Prostate gland (tissue), 2 donors: Measurements from ENCODE around the gene C3orf20. TPM values are rescaled to one million over a fixed set of nuclear protein-coding genes. Genes with fewer than 3 reads are reported as not detected.

Experiments
- DNase-seq: peaks from one replicate; pipeline ENCODE4 v3.0.0-alpha.2; 2019; ENCODE audit warnings: low spot score
- H3K27ac ChIP-seq, 2 donors: fragments of 200-600 bp; sonication (generic); 2 replicates each; pipeline ENCODE4 v1.5.1; 2017 to 2019
- H3K27me3 ChIP-seq: fragments of 200-600 bp; sonication (generic); replicated peaks from 2 replicates; pipeline ENCODE4 v1.5.1; 2019; ENCODE audit not compliant: insufficient read depth
- H3K36me3 ChIP-seq, 2 donors: fragments of 200-600 bp; sonication (generic); 1 replicate in 1 of 2; 2 replicates in 1 of 2; pipeline versions ENCODE4 v1.5.1 to v1.8.1; 2017 to 2019
- H3K4me1 ChIP-seq: fragments of 200-600 bp; sonication (generic); replicated peaks from 2 replicates; pipeline ENCODE4 v1.5.1; 2019
- H3K4me3 ChIP-seq, 2 donors: fragments of 200-600 bp; sonication (generic); 2 replicates each; pipeline ENCODE4 v1.5.1; 2017 to 2019
- H3K9me3 ChIP-seq: fragments of 200-600 bp; sonication (generic); 2 replicates; pipeline ENCODE4 v1.5.1; 2017
- CTCF ChIP-seq, 4 experiments: fragments of 200-600 bp in 2 of 4; fragments of 450-650 bp in 2 of 4; sonication (generic) in 2 of 4; IDR thresholded peaks; 1 replicate in 3 of 4; 2 replicates in 1 of 4; pipeline ENCODE4 v1.5.1; 2016 to 2019; ENCODE audit warnings: antibody characterized with exemption in 4 of 4, mild to moderate bottlenecking in 2 of 4, moderate library complexity in 2 of 4
- POLR2A ChIP-seq: fragments of 450-650 bp; IDR thresholded peaks from one replicate; pipeline ENCODE4 v1.6.1; 2016; ENCODE audit warnings: antibody characterized with exemption, mild to moderate bottlenecking
- POLR2AphosphoS5 ChIP-seq: sonication (generic); formaldehyde crosslinking; IDR thresholded peaks from one replicate; pipeline ENCODE4 v1.6.1; 2017; ENCODE audit warnings: antibody characterized with exemption
- WGBS: methylation state at CpG from one replicate; pipeline ENCODE4 v1.1.5; 2018; 5-methylcytosine and 5-hydroxymethylcytosine counted together
- intact Hi-C: fragments of 100-400 bp; cut with DNase I; formaldehyde crosslinking; loops from one replicate; pipeline ENCODE4 v1.14.2; 2022
- total RNA-seq, 2 donors: library from RNA; depleted of rRNA; stranded (reverse); fragments of >200 nt; gene quantifications; one replicate each; pipeline ENCODE4 v1.1.0, GENCODE V29; 2016

Gene C3orf20
- total RNA-seq, 2 donors from 2014 or later = 0.28 TPM; not detected in 1

DNA sequence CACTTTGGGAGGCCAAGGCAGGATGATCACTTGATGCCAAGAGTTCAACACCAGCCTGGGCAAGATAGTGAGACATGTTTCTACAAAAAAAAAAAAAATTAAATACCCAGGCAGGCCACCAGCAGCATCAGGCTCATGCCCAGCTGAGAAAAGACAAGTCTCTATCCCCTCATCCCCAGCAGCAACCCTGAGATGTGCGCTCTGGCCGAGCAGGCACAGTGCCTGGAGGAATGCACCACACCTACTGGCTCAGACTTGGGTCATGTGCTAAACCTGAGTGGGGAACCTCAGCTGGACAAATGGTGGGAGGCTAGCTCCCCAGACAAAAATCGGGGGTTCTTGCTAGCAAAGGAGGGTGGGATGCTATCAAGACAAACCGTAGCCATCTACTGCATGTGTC lies 33.6 kb upstream of the C3orf20 start:
- TF ChIP-seq POLR2A (no peak), POLR2AphosphoS5 (no peak), CTCF (IDR thresholded peaks at IDR 0.05) (no peak)
- no peaks in the 10 kb centered on the region for H3K4me1 ChIP-seq
- no peaks in the 10 kb centered on the region for H3K36me3 ChIP-seq
- no peak overlapping the region for H3K27ac ChIP-seq
- intact Hi-C loops = no loop called here
- no peak overlapping the region for H3K4me3 ChIP-seq
- H3K9me3 ChIP-seq = no peaks in the 10 kb centered on the region
- DNase-seq = no peak
- 76% methylated on average over 4 of the region's 4 CpGs for WGBS
- no peaks in the 10 kb centered on the region for H3K27me3 ChIP-seq

- DNase-seq = no peak
- 87% methylated on average over 5 of the region's 5 CpGs for WGBS
- intact Hi-C loops = no loop called here
- no peak overlapping the region for H3K4me3 ChIP-seq
- H3K4me1 ChIP-seq = no peaks in the 10 kb centered on the region
- TF ChIP-seq POLR2AphosphoS5 (no peak), POLR2A (no peak), CTCF (IDR thresholded peaks at IDR 0.05) (no peak)
- no peaks in the 10 kb centered on the region for H3K9me3 ChIP-seq
- no peaks in the 10 kb centered on the region for H3K36me3 ChIP-seq
- H3K27me3 ChIP-seq = no peaks in the 10 kb centered on the region
- no peak overlapping the region for H3K27ac ChIP-seq
These were observed 29.5 kb upstream of the C3orf20 start for GRCh38 chr3:14645453-14645852.

DNA sequence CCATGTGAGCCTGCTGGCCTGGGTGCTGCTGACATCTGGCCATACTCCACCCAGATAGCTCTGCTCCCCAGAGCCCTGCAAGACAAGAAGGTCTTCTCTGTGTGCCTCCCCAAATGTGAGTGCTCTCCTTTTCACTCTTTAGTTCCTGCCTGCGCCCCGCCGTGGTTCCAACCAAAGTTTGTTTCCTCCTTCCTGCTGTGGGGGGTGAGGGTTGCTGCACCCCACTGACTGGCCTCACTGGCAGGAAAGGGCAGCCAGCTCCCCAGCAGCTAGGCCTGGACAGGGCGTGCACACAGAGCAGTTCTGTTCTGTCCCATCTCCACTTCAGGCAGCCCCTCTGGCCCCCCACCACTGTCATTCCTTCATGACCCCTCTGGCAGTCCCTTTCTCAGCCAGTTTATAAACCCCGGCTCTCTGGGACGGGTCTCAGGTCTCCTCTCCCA lies 28.8 kb upstream of the C3orf20 start:
- WGBS = 83% methylated on average over 6 of the region's 6 CpGs
- TF ChIP-seq POLR2A = no peak
- no peak for TF ChIP-seq CTCF (IDR thresholded peaks at IDR 0.05)
- no peak for TF ChIP-seq POLR2AphosphoS5
- no peaks in the 10 kb centered on the region for H3K9me3 ChIP-seq
- H3K36me3 ChIP-seq = no peaks in the 10 kb centered on the region
- no peaks in the 10 kb centered on the region for H3K4me1 ChIP-seq
- no peak overlapping the region for H3K27ac ChIP-seq
- intact Hi-C loops = no loop called here
- H3K4me3 ChIP-seq = no peak overlapping the region
- DNase-seq = no peak
- H3K27me3 ChIP-seq = no peaks in the 10 kb centered on the region

DNA sequence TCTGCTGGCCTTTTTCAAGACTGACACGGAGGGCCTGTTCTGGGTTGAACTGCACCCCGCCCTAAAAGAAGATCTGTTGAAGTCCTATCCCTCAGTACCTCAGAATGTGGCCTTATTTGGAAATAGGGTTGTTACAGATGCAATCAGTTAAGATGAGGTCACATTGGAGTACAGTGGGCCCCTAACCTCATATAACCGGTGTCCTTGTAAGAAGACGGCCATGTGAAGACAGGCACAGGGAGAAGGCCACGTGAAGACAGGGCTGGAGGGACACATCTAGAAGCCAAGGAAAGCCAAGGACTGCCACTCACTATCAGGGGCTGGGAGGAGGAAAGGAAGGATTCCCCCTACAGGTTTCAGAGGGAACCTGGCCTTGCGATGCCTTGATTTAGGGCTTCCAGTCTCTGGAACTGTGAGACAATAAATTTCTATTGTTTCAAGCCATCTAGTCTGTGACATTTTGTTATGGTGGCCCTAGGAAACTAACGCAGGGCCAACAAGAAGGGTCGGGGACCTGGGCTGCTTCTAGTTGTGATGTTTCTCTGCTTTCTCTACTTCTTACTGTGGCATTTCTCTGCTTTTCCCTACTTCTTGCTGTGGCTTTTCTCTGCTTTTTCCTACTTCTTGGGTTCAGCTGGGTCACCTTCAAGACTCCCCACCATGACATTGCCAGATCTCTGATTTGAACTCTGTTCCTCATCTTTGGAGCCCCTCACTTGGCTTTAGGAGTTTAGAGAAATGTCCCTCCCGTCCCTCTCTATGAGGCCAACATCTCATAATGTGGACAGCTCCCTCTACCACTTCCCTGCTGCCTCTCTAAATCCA lies 28.1 kb upstream of the C3orf20 start:
- intact Hi-C loops = no loop called here
- no peak for TF ChIP-seq POLR2AphosphoS5
- TF ChIP-seq CTCF (IDR thresholded peaks at IDR 0.05) = no peak
- TF ChIP-seq POLR2A = no peak
- H3K9me3 ChIP-seq = no peaks in the 10 kb centered on the region
- no peaks in the 10 kb centered on the region for H3K27me3 ChIP-seq
- H3K4me1 ChIP-seq = no peaks in the 10 kb centered on the region
- H3K27ac ChIP-seq = no peak overlapping the region
- no peak for DNase-seq
- no peak overlapping the region for H3K4me3 ChIP-seq
- H3K36me3 ChIP-seq = no peaks in the 10 kb centered on the region
- 70% methylated on average over 9 of the region's 9 CpGs for WGBS
